HepG2 (cell line): ENCODE results near the gene CIT. TPM values are rescaled to one million over a fixed set of nuclear protein-coding genes. Genes with fewer than 3 reads are reported as not detected.

Experiments
- ELF3 ChIP-seq: IDR thresholded peaks from 2 replicates; pipeline ENCODE4 v1.6.1; 2016; ENCODE audit warnings: missing genetic modification reagents, missing compliant biosample characterization
- FOXO1 ChIP-seq: sonication (generic); formaldehyde crosslinking; IDR thresholded peaks from 2 replicates; pipeline ENCODE4 v1.4.0; 2020; ENCODE audit warnings: missing genetic modification reagents
- MAFK ChIP-seq, 2 experiments: IDR thresholded peaks in 1 of 2; conservative IDR thresholded peaks in 1 of 2; 2 replicates each; pipeline ENCODE4 v1.6.1; 2011; ENCODE audit warnings: improper control_type of control experiment in 2 of 2, low read length in 2 of 2
- MXD4 ChIP-seq: IDR thresholded peaks from 2 replicates; pipeline ENCODE4 v1.6.1; 2016; ENCODE audit warnings: mild to moderate bottlenecking, missing biosample characterization, missing genetic modification reagents
- NFE2L2 ChIP-seq: fragments of 150-350 bp; IDR thresholded peaks from 2 replicates; pipeline ENCODE4 v1.6.1; 2014; ENCODE audit warnings: low read length
- RBM39 ChIP-seq: fragments of 200-400 bp; formaldehyde crosslinking; IDR thresholded peaks from one replicate; pipeline ENCODE4 v1.6.1; 2018; ENCODE audit warnings: antibody characterized with exemption, mild to moderate bottlenecking, low read depth, low read length; ENCODE audit not compliant: poor library complexity, severe bottlenecking
- ZEB1 ChIP-seq: IDR thresholded peaks from 2 replicates; pipeline ENCODE4 v1.6.1; 2012; ENCODE audit warnings: mild to moderate bottlenecking, low read depth, inconsistent platforms; ENCODE audit not compliant: insufficient replicate concordance
- polyA plus RNA-seq, 8 experiments: library from polyadenylated mRNA; depleted of rRNA in 3 of 8; stranded (reverse) in 7 of 8; unstranded in 1 of 8; fragments of >200 nt; fragmentation: Illumina TruSeq in 4 of 8; extraction: Trizol in 4 of 8; gene quantifications; 2 replicates each; pipeline versions ENCODE4 v1.2.1 to v1.2.3, GENCODE V29; 2011 to 2016; ENCODE audit warnings: low read depth in 4 of 8, missing spikeins in 1 of 8, mixed read lengths in 1 of 8; ENCODE audit not compliant: insufficient read depth in 1 of 8
- total RNA-seq, 5 experiments: library from RNA; depleted of rRNA; stranded (reverse); fragments of >200 nt; fragmentation: Illumina TruSeq; extraction: Trizol; gene quantifications; 2 replicates each; pipeline ENCODE4 v1.2.3, GENCODE V29; 2016; ENCODE audit warnings: low read depth in 1 of 5
- TF ChIP-seq, protein P1 (sequence below): sonication (generic); formaldehyde crosslinking; conservative IDR thresholded peaks from 2 replicates; pipeline ENCODE4 v1.4.0; 2020; ENCODE audit warnings: missing genetic modification reagents
- TF ChIP-seq, protein P2 (sequence below): sonication (generic); formaldehyde crosslinking; IDR thresholded peaks from 2 replicates; pipeline ENCODE4 v1.4.0; 2020; ENCODE audit warnings: missing genetic modification reagents
- TF ChIP-seq, protein P3 (sequence below): sonication (generic); formaldehyde crosslinking; IDR thresholded peaks from 2 replicates; pipeline ENCODE4 v1.4.0; 2020; ENCODE audit warnings: mild to moderate bottlenecking, missing genetic modification reagents, borderline replicate concordance

CIT gene
- total and polyA plus RNA-seq, 2 of the 13 experiments (the other 11 are each of a cell fraction or from before 2014, with no cell fraction given), result 7.7 to 11.7 TPM

DNA sequence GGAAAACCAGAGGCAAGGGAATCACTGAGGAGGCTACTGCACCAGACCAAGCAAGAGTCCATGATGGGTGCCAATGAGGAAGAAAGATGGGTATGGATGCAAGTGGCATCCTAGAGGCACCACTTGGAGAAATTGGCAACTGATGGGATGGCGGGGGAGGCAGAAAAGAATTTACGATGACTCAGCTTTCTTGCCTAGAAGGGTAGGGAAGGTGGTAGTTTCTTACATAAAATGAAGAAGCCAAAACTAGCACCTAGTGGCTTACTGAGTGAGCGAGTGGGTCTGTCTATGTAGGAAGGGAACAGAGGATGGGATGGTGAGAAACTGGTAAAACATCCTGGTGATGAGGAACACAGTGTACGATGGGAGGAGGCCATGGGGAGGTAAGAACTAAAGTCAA lies 80.8 kb downstream of the CIT start (continued):
- TF ChIP-seq, protein P1, sequence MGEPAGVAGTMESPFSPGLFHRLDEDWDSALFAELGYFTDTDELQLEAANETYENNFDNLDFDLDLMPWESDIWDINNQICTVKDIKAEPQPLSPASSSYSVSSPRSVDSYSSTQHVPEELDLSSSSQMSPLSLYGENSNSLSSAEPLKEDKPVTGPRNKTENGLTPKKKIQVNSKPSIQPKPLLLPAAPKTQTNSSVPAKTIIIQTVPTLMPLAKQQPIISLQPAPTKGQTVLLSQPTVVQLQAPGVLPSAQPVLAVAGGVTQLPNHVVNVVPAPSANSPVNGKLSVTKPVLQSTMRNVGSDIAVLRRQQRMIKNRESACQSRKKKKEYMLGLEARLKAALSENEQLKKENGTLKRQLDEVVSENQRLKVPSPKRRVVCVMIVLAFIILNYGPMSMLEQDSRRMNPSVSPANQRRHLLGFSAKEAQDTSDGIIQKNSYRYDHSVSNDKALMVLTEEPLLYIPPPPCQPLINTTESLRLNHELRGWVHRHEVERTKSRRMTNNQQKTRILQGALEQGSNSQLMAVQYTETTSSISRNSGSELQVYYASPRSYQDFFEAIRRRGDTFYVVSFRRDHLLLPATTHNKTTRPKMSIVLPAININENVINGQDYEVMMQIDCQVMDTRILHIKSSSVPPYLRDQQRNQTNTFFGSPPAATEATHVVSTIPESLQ (CRISPR knock-in tag), result no peak
- TF ChIP-seq, protein P2, sequence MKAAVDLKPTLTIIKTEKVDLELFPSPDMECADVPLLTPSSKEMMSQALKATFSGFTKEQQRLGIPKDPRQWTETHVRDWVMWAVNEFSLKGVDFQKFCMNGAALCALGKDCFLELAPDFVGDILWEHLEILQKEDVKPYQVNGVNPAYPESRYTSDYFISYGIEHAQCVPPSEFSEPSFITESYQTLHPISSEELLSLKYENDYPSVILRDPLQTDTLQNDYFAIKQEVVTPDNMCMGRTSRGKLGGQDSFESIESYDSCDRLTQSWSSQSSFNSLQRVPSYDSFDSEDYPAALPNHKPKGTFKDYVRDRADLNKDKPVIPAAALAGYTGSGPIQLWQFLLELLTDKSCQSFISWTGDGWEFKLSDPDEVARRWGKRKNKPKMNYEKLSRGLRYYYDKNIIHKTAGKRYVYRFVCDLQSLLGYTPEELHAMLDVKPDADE, result no peak
- TF ChIP-seq ELF3 (CRISPR knock-in tag) (no peak), NFE2L2 (peak; percentile 23; the same call in 1 of the 2 replicates), FOXO1 (CRISPR knock-in tag) (no peak), MXD4 (no peak), ZEB1 (no peak), RBM39 (no peak), MAFK (conservative IDR thresholded peaks at IDR 0.05 in 1 of 2, IDR thresholded peaks at IDR 0.05 in 1 of 2; ENCODE audit: low read length in 2 of 2) (peak; percentile 93 to 96)
- TF ChIP-seq, protein P3, sequence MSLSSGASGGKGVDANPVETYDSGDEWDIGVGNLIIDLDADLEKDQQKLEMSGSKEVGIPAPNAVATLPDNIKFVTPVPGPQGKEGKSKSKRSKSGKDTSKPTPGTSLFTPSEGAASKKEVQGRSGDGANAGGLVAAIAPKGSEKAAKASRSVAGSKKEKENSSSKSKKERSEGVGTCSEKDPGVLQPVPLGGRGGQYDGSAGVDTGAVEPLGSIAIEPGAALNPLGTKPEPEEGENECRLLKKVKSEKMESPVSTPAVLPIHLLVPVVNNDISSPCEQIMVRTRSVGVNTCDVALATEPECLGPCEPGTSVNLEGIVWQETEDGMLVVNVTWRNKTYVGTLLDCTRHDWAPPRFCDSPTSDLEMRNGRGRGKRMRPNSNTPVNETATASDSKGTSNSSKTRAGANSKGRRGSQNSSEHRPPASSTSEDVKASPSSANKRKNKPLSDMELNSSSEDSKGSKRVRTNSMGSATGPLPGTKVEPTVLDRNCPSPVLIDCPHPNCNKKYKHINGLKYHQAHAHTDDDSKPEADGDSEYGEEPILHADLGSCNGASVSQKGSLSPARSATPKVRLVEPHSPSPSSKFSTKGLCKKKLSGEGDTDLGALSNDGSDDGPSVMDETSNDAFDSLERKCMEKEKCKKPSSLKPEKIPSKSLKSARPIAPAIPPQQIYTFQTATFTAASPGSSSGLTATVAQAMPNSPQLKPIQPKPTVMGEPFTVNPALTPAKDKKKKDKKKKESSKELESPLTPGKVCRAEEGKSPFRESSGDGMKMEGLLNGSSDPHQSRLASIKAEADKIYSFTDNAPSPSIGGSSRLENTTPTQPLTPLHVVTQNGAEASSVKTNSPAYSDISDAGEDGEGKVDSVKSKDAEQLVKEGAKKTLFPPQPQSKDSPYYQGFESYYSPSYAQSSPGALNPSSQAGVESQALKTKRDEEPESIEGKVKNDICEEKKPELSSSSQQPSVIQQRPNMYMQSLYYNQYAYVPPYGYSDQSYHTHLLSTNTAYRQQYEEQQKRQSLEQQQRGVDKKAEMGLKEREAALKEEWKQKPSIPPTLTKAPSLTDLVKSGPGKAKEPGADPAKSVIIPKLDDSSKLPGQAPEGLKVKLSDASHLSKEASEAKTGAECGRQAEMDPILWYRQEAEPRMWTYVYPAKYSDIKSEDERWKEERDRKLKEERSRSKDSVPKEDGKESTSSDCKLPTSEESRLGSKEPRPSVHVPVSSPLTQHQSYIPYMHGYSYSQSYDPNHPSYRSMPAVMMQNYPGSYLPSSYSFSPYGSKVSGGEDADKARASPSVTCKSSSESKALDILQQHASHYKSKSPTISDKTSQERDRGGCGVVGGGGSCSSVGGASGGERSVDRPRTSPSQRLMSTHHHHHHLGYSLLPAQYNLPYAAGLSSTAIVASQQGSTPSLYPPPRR (CRISPR knock-in tag), result no peak
